PC-3 (cell line): ENCODE measurements around the gene LRIT1. TPM values are rescaled to one million over a fixed set of nuclear protein-coding genes. Genes with fewer than 3 reads are reported as not detected.

Experiments
- ATAC-seq: fragments of 200-7000 bp; cut with Tn5 transposase; 2 replicates; pipeline ENCODE4 v1.9.1; 2020; ENCODE audit warnings: mild to moderate bottlenecking, moderate library complexity
- BruUV-seq: library from RNA; stranded (reverse); fragments of 400-500 nt; replicated peaks from 2 replicates; lab custom pipeline; 2021; lab: Mats Ljungman, UMichigan
- CTCF ChIA-PET: fragments of 300-600 bp; sonication (Branson Sonifier 250); formaldehyde crosslinking; loops from one replicate; lab custom pipeline; 2022; ENCODE audit warnings: antibody characterized with exemption; lab: Charles Lee
- POLR2A ChIA-PET: fragments of 300-600 bp; sonication (Branson Sonifier 250); formaldehyde crosslinking; loops from one replicate; lab custom pipeline; 2022; ENCODE audit warnings: antibody characterized with exemption; ENCODE audit not compliant: unreplicated experiment; lab: Charles Lee
- DNase-seq: peaks from one replicate; pipeline ENCODE4 v3.0.0-alpha.2; 2015
- H2AFZ ChIP-seq: fragments of 300-600 bp; sonication (generic); 2 replicates; pipeline ENCODE4 v1.6.0; 2016; ENCODE audit warnings: antibody characterized with exemption, low read length
- H3F3A ChIP-seq: fragments of 300-600 bp; sonication (generic); one replicate; pipeline ENCODE4 v1.6.0; 2017; ENCODE audit warnings: antibody characterized with exemption, low read length, control low read depth, mild to moderate bottlenecking; ENCODE audit not compliant: unreplicated experiment
- H3K27ac ChIP-seq: fragments of 300-600 bp; sonication (generic); 2 replicates; pipeline ENCODE4 v1.5.1; 2016; ENCODE audit warnings: mild to moderate bottlenecking, low read length
- H3K27me3 ChIP-seq: fragments of 300-600 bp; sonication (generic); 2 replicates; pipeline ENCODE4 v1.6.1; 2016; ENCODE audit warnings: low read length, mixed read lengths
- H3K36me3 ChIP-seq: fragments of 300-600 bp; sonication (generic); 2 replicates; pipeline ENCODE4 v1.6.1; 2016; ENCODE audit warnings: low read depth, mixed run types, low read length, mixed read lengths
- H3K4me1 ChIP-seq: fragments of 300-600 bp; sonication (generic); 2 replicates; pipeline ENCODE4 v1.5.1; 2016; ENCODE audit warnings: low read length; ENCODE audit not compliant: insufficient read depth
- H3K4me2 ChIP-seq: fragments of 300-600 bp; sonication (generic); 2 replicates; pipeline ENCODE4 v1.6.0; 2016; ENCODE audit warnings: low read length
- H3K4me3 ChIP-seq: fragments of 300-600 bp; sonication (generic); 2 replicates; pipeline ENCODE4 v1.5.1; 2016; ENCODE audit warnings: mild to moderate bottlenecking, low read length, mixed read lengths
- H3K79me2 ChIP-seq: fragments of 300-600 bp; sonication (generic); 2 replicates; pipeline ENCODE4 v1.6.1; 2017; ENCODE audit warnings: low read length, mixed read lengths
- H3K9ac ChIP-seq: fragments of 300-600 bp; sonication (generic); 2 replicates; pipeline ENCODE4 v1.6.0; 2016; ENCODE audit warnings: mild to moderate bottlenecking, low read length
- H3K9me2 ChIP-seq: fragments of 300-600 bp; sonication (generic); replicated peaks from 2 replicates; pipeline ENCODE4 v1.6.1; 2016; ENCODE audit warnings: mixed run types, low read length, mixed read lengths
- H3K9me3 ChIP-seq: fragments of 300-600 bp; sonication (generic); 2 replicates; pipeline ENCODE4 v1.6.1; 2016; ENCODE audit warnings: low read length, mixed read lengths
- H4K20me1 ChIP-seq: fragments of 300-600 bp; sonication (generic); 2 replicates; pipeline ENCODE4 v1.6.1; 2016; ENCODE audit warnings: low read length, mixed read lengths
- EZH2 ChIP-seq: fragments of 300-600 bp; sonication (generic); IDR thresholded peaks from one replicate; pipeline ENCODE4 v1.6.1; 2017; ENCODE audit warnings: antibody characterized with exemption, mild to moderate bottlenecking, low read length; ENCODE audit not compliant: unreplicated experiment
- EZH2phosphoT487 ChIP-seq: fragments of 300-600 bp; sonication (generic); IDR thresholded peaks from 2 replicates; pipeline ENCODE4 v1.6.1; 2018; ENCODE audit warnings: mild to moderate bottlenecking, antibody characterized with exemption, low read length, borderline replicate concordance
- intact Hi-C: fragments of 100-400 bp; cut with micrococcal nuclease; formaldehyde crosslinking; loops from 2 replicates; pipeline ENCODE4 v1.9.0; 2023
- total RNA-seq: library from RNA; depleted of rRNA; stranded (reverse); fragments of >200 nt; gene quantifications from 2 replicates; pipeline ENCODE4 v1.2.3, GENCODE V29; 2014
- TF ChIP-seq, protein P1 (sequence below): fragments of 300-600 bp; sonication (generic); conservative IDR thresholded peaks from 2 replicates; pipeline ENCODE4 v1.5.1; 2017; ENCODE audit warnings: antibody characterized with exemption, low read depth, mild to moderate bottlenecking, low read length

The LRIT1 gene
- total RNA-seq, 1 experiment from 2014 or later, result not detected

DNA sequence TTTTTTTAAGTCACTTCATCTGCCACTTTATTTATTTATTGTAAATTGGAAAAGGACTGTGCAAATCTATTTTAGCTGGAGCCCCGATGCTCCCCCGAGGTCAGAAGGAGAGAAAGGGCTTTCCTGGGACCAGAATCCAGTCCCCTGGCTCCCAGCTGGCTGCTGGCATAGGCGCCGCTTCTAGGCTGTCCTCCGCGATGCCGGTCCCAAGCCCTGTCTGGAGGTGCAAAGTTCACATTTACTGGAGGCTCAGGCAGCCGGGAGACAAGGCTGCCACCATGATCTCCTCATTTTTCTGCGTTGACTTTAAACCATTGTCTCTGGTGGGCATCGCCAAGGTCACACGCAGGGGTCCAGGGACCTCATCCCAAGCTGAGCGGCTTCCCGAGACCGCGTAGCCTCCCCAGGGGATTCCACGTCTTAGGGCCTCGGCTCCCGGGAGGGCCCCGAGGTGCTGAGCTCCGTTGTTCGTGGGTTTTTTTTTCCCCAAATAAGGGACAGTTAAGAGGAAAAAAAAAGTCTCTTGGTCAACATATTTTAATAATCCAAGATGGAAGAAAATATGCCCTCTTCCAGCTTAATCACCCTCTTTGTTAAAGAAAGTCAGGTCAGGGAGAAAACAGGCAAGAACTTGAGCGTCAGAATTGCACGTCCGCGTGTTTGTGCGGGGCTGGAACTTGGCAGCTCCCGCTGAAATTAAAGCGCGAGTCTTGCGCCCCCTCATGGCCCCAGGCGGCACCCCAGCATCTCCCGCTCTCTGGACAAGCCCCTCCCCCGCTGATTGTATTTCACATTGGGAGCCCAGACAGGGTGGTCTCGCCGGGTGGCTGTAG, 15.4 kb upstream of the LRIT1 start:
- 0 out of 2 replicates have a peak, but pooled peaks cover 2% of the 10 kb centered on the region for H3K27me3 ChIP-seq
- no peak overlapping the region for H2AFZ ChIP-seq
- TF ChIP-seq, protein P1, sequence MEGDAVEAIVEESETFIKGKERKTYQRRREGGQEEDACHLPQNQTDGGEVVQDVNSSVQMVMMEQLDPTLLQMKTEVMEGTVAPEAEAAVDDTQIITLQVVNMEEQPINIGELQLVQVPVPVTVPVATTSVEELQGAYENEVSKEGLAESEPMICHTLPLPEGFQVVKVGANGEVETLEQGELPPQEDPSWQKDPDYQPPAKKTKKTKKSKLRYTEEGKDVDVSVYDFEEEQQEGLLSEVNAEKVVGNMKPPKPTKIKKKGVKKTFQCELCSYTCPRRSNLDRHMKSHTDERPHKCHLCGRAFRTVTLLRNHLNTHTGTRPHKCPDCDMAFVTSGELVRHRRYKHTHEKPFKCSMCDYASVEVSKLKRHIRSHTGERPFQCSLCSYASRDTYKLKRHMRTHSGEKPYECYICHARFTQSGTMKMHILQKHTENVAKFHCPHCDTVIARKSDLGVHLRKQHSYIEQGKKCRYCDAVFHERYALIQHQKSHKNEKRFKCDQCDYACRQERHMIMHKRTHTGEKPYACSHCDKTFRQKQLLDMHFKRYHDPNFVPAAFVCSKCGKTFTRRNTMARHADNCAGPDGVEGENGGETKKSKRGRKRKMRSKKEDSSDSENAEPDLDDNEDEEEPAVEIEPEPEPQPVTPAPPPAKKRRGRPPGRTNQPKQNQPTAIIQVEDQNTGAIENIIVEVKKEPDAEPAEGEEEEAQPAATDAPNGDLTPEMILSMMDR, result 0 out of 2 replicates have a peak, but pooled peaks have one; percentile 10
- no peak for TF ChIP-seq EZH2phosphoT487
- no peaks in the 10 kb centered on the region for H3K9me3 ChIP-seq
- POLR2A ChIA-PET, result no interaction called here
- H3K79me2 ChIP-seq, result no peaks in the 10 kb centered on the region
- no peak overlapping the region for H3K27ac ChIP-seq
- no peaks in the 10 kb centered on the region for H3F3A ChIP-seq
- BruUV-seq, result no TSS peak
- H3K9ac ChIP-seq, result no peak overlapping the region
- no peaks in the 10 kb centered on the region for H3K36me3 ChIP-seq
- H3K9me2 ChIP-seq, result no peaks in the 10 kb centered on the region
- CTCF ChIA-PET, result no interaction called here
- no peak for ATAC-seq
- intact Hi-C loops, result no loop called here
- H3K4me1 ChIP-seq, result no peaks in the 10 kb centered on the region
- H3K4me2 ChIP-seq, result no peak overlapping the region
- H4K20me1 ChIP-seq, result no peaks in the 10 kb centered on the region
- no peak overlapping the region for H3K4me3 ChIP-seq
- DNase-seq, result no peak

DNA sequence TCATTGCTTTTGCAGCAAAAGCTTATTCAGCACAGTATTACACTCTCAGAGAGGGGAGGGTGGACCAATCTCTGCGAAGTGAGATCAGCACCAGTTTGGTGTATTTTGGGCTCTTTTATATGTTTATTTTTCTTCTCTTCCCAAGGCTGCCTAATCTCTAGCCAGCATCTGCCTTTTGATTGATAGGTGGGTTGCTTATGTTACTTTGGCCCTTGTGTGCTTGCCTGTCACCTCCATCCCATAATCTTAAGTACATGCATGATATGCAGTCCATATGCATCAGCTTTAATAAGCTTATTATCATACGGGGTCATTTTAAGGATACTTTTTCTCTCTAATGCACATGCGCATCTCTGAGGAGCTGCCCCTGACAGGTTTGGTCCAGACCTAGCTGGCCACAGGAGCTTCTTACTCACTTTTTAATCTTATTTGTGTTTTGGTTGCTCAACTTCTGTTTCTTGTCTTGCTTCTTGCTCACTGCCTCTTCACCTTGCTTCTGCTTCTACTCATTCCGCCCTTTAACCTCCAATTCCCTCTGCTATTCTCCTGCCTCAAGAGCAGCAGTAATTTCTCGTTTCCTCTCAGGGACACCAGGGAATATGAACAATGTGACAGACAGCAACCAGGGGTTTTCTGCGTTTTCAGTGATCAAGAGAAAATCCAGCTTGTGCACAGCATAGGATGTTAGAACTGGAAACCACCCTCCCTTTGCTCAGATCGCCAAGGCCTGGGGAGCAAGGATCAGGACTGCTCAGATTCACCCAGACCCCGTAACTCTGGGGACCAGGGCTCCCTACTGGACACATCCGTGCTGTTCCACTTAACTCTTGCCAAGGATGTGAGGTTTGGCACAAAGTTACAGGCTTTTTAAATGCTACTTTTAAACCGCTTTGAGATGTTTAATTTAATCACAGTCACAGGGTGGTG, 13.5 kb upstream of the LRIT1 start:
- H3K4me3 ChIP-seq, result no peak overlapping the region
- no peaks in the 10 kb centered on the region for H3K4me1 ChIP-seq
- H3K9ac ChIP-seq, result no peak overlapping the region
- no peak for TF ChIP-seq EZH2
- TF ChIP-seq EZH2phosphoT487, result no peak
- H3F3A ChIP-seq, result no peaks in the 10 kb centered on the region
- 0 out of 2 replicates have a peak, but pooled peaks cover 6% of the 10 kb centered on the region for H3K27me3 ChIP-seq
- no peaks in the 10 kb centered on the region for H3K79me2 ChIP-seq
- BruUV-seq, result no TSS peak
- no peaks in the 10 kb centered on the region for H3K9me2 ChIP-seq
- no peak overlapping the region for H3K4me2 ChIP-seq
- intact Hi-C loops, result no loop called here
- DNase-seq (no peak), ATAC-seq (no peak)
- ChIA-PET CTCF (no interaction called here), POLR2A (no interaction called here)
- H3K36me3 ChIP-seq, result no peaks in the 10 kb centered on the region
- no peaks in the 10 kb centered on the region for H4K20me1 ChIP-seq
- H3K9me3 ChIP-seq, result no peaks in the 10 kb centered on the region
- no peak overlapping the region for H2AFZ ChIP-seq
- no peak overlapping the region for H3K27ac ChIP-seq

DNA sequence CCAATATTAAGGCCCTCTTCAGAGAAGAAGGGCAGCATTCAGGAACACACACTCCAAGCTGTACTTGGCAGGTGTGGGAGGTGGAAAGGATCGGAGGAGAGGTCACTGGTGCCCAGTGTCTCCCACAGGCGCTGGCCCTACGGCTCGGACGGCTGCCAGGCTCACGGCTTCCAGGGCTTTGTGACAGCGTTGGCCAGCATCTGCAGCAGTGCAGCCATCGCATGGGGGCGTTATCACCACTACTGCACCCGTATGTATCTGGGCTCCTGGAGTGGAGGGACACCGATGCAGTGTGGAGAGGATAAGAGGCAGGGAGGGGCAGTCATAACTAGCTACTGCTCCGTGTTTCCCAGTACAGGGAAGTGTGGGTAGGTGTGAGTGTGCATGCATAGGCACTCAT, 7.4 kb upstream of the LRIT1 start:
- Histone ChIP-seq H3F3A (no peaks in the 10 kb centered on the region), H3K4me3 (no peak overlapping the region), H3K27ac (no peak overlapping the region), H3K4me2 (no peak overlapping the region), H3K9me2 (no peaks in the 10 kb centered on the region), H4K20me1 (no peaks in the 10 kb centered on the region), H3K9me3 (no peaks in the 10 kb centered on the region), H3K27me3 (peaks cover 28% of the 10 kb centered on the region), H3K36me3 (no peaks in the 10 kb centered on the region), H3K79me2 (no peaks in the 10 kb centered on the region), H3K9ac (no peak overlapping the region), H3K4me1 (no peaks in the 10 kb centered on the region), H2AFZ (no peak overlapping the region)
- BruUV-seq, result no TSS peak
- TF ChIP-seq EZH2 (no peak), EZH2phosphoT487 (no peak)
- TF ChIP-seq, protein P1, result no peak
- DNase-seq (no peak), ATAC-seq (no peak)
- intact Hi-C loops, result no loop called here
- ChIA-PET POLR2A (no interaction called here), CTCF (no interaction called here)
